ENCODE data around the gene ZNF844. TPM values are rescaled to one million over a fixed set of nuclear protein-coding genes. Genes with fewer than 3 reads are reported as not detected.
"Not testable (repeated sequence)": the region's sequence is repeated elsewhere in the genome, so short reads cannot be mapped to it uniquely, and the experiment has no call there.

The ZNF844 gene
- polyA plus RNA-seq, 1 of the 3 experiments (the other 2 are of a cell fraction), result 0.28 TPM

DNA sequence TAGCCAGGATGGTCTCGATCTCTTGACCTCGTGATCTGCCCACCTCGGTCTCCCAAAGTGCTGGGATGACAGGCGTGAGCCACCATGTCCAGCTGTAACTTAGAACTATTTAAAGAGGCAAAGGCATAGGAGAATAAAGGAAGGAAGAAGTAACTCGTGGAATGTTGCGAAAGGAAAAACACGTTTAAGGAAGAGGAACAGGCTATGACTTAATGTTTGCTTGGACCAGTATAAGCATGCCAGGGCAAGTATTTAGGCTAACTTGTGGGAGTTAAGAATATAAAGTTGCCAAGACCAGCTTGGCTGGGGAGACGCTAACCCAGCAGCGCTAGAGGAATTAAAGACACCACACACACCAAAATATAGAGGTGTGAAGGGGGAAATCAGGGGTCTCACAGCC lies 33.5 kb downstream of the ZNF844 start (continued):
- TF ChIP-seq SMC3 (IDR thresholded peaks at IDR 0.05; ENCODE audit: low read depth, low read length) (no peak), RFX5 (IDR thresholded peaks at IDR 0.05; ENCODE audit: low read length) (no peak), USF2 (IDR thresholded peaks at IDR 0.05; ENCODE audit: borderline replicate concordance, low read depth, low read length) (no peak), EZH2phosphoT487 (IDR thresholded peaks at IDR 0.05; ENCODE audit: borderline replicate concordance, low read depth) (no peak), RXRA (IDR thresholded peaks at IDR 0.05; ENCODE audit: borderline replicate concordance, low read depth) (no peak), ZBTB33 (IDR thresholded peaks at IDR 0.05; ENCODE audit: borderline replicate concordance, low read depth) (no peak), FOXM1 (IDR thresholded peaks at IDR 0.05; ENCODE audit: low read depth) (no peak)
- TF ChIP-seq, protein P1, sequence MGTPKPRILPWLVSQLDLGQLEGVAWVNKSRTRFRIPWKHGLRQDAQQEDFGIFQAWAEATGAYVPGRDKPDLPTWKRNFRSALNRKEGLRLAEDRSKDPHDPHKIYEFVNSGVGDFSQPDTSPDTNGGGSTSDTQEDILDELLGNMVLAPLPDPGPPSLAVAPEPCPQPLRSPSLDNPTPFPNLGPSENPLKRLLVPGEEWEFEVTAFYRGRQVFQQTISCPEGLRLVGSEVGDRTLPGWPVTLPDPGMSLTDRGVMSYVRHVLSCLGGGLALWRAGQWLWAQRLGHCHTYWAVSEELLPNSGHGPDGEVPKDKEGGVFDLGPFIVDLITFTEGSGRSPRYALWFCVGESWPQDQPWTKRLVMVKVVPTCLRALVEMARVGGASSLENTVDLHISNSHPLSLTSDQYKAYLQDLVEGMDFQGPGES (IDR thresholded peaks at IDR 0.05; ENCODE audit: low read depth, low read length), result no peak

DNA sequence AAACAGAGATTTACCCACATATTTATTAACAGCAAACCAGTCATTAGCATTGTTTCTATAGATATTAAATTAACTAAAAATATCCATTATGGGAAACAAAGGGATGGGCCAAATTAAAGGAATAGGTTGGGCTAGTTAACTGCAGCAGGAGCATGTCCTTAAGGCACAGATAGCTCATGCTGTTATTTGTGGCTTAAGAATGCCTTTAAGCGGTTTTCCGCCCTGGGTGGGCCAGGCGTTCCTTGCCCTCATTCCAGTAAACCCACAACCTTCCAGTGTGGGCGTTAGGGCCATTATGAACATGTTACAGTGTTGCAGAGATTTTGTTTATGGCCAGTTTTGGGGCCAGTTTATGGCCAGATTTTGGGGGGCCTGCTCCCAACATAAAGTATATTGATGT lies 39.4 kb downstream of the ZNF844 start:
- H2AFZ ChIP-seq (ENCODE audit: low read depth), result not testable (repeated sequence)

DNA sequence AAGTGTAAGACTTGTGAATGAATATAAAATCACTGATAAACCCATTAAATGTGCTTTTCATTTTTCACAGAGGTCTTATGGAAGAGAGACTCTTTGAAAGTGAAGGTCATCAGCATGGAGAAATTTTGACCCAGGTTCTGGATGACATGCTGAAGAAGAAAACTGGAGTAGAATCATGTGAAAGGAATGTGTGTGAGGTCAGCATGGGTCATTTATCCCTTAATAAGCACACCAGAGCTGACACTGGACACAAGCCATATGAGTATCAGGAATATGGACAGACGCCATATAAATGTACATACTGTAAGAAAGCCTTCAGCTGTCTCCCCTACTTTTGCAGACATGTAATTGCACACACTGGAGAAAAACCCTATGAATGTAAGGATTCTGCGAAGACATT lies 46.6 kb downstream of the ZNF844 start:
- ChIA-PET POLR2A (no interaction called here), CTCF (interaction anchor here (0.8 kb wide), 1 partner anchor 313 kb away, joined by 3 read pairs; no protein-coding TSS in a partner anchor)
- no peaks in the 10 kb centered on the region for H3F3A ChIP-seq (replicated peaks; ENCODE audit: insufficient read depth)
- no peaks in the 10 kb centered on the region for H4K20me1 ChIP-seq (ENCODE audit: insufficient read depth)
- H2AFZ ChIP-seq (ENCODE audit: low read depth), result no peak overlapping the region
- H3K9me3 ChIP-seq, result no peaks in the 10 kb centered on the region
- H3K4me1 ChIP-seq (ENCODE audit: control insufficient read depth in 1 of 2, insufficient read depth in 2 of 2, low read depth in 1 of 2, low read length in 1 of 2), result no peaks in the 10 kb centered on the region
- WGBS (ENCODE audit: low lambda C conversion rate), result 31% methylated on average over 2 of the region's 2 CpGs
- H3K79me2 ChIP-seq (ENCODE audit: insufficient read depth), result no peaks in the 10 kb centered on the region
- no peaks in the 10 kb centered on the region for H3K36me3 ChIP-seq (replicated peaks in 1 of 2; ENCODE audit: control insufficient read depth in 1 of 2, insufficient read depth in 2 of 2, low read length in 1 of 2)
- H3K9me2 ChIP-seq, result no peaks in the 10 kb centered on the region
- no peak for DNase-seq
- no peak overlapping the region for H3K4me2 ChIP-seq
- H3K4me3 ChIP-seq (ENCODE audit: low read depth in 2 of 2, low read length in 1 of 2), result no peak overlapping the region
- H3K27ac ChIP-seq (ENCODE audit: low read depth in 2 of 2, low read length in 1 of 2), result no peak overlapping the region
- H3K27me3 ChIP-seq (ENCODE audit: insufficient read depth), result no peaks in the 10 kb centered on the region
- H3K9ac ChIP-seq, result no peak overlapping the region
- TF ChIP-seq, protein P1 (IDR thresholded peaks at IDR 0.05; ENCODE audit: low read depth, low read length), result no peak
- no peak for TF ChIP-seq CTCF (IDR thresholded peaks at IDR 0.05)
- TF ChIP-seq GABPA (IDR thresholded peaks at IDR 0.05; ENCODE audit: low read depth), result no peak
- TF ChIP-seq EZH2phosphoT487 (IDR thresholded peaks at IDR 0.05; ENCODE audit: borderline replicate concordance, low read depth), result no peak
- TF ChIP-seq TCF12 (IDR thresholded peaks at IDR 0.05), result no peak
- no peak for TF ChIP-seq CHD2 (IDR thresholded peaks at IDR 0.05; ENCODE audit: low read length, partially characterized antibody)
- no peak for TF ChIP-seq RAD21 (IDR thresholded peaks at IDR 0.05; ENCODE audit: low read length)
- no peak for TF ChIP-seq NRF1 (IDR thresholded peaks at IDR 0.05; ENCODE audit: low read depth, low read length)
- no peak for TF ChIP-seq ELF1 (IDR thresholded peaks at IDR 0.05)
- TF ChIP-seq RFX5 (IDR thresholded peaks at IDR 0.05; ENCODE audit: low read length), result no peak
- TF ChIP-seq NFIC (IDR thresholded peaks at IDR 0.05; ENCODE audit: borderline replicate concordance), result no peak
- TF ChIP-seq RXRA (IDR thresholded peaks at IDR 0.05; ENCODE audit: borderline replicate concordance, low read depth), result no peak
- no peak for TF ChIP-seq FOXM1 (IDR thresholded peaks at IDR 0.05; ENCODE audit: low read depth)
- TF ChIP-seq FOSL2 (IDR thresholded peaks at IDR 0.05; ENCODE audit: borderline replicate concordance, low read depth), result no peak
- no peak for TF ChIP-seq EP300 (IDR thresholded peaks at IDR 0.05; ENCODE audit: borderline replicate concordance in 1 of 2, low read depth in 1 of 2, low read length in 1 of 2)
- TF ChIP-seq YY1 (IDR thresholded peaks at IDR 0.05; ENCODE audit: low read depth), result no peak

More for the DNA sequence above, 39.4 kb downstream of the ZNF844 start:
- H3K4me1 ChIP-seq (ENCODE audit: control insufficient read depth in 1 of 2, insufficient read depth in 2 of 2, low read depth in 1 of 2, low read length in 1 of 2); POLR2A ChIA-PET; H3K9ac ChIP-seq; H3K4me3 ChIP-seq (ENCODE audit: low read depth in 2 of 2, low read length in 1 of 2); H3K79me2 ChIP-seq (ENCODE audit: insufficient read depth); H3K9me2 ChIP-seq; H3K27ac ChIP-seq (ENCODE audit: low read depth in 2 of 2, low read length in 1 of 2); H3K36me3 ChIP-seq (replicated peaks in 1 of 2; ENCODE audit: control insufficient read depth in 1 of 2, insufficient read depth in 2 of 2, low read length in 1 of 2); H3K27me3 ChIP-seq (ENCODE audit: insufficient read depth); H3K4me2 ChIP-seq; H3F3A ChIP-seq (replicated peaks; ENCODE audit: insufficient read depth); DNase-seq; H4K20me1 ChIP-seq (ENCODE audit: insufficient read depth); H3K9me3 ChIP-seq: not testable (repeated sequence)
- CTCF ChIA-PET, result interaction anchor here (2.4 to 3.2 kb wide), 3 partner anchors 13 to 44 kb away, joined by 7 to 16 read pairs (median 9); partner anchors contain the start of gene ZNF20
- WGBS (ENCODE audit: low lambda C conversion rate), result 0% methylated on average over 1 of the region's 4 CpGs
